Endothelial cell of umbilical vein (primary cell): Measurements from ENCODE around the gene CCDC47. TPM values are rescaled to one million over a fixed set of nuclear protein-coding genes. Genes with fewer than 3 reads are reported as not detected.

Experiments
- BruUV-seq: library from RNA; stranded (reverse); fragments of 400-500 nt; replicated peaks from 2 replicates; lab custom pipeline; 2021; lab: Mats Ljungman, UMichigan
- CTCF ChIA-PET: fragments of 300-600, 350-600 bp; sonication (Branson Sonifier 250); formaldehyde crosslinking; loops from one replicate; lab custom pipeline; 2021; ENCODE audit warnings: antibody characterized with exemption, inconsistent platforms; lab: Charles Lee
- POLR2A ChIA-PET: fragments of 300-600, 350-600 bp; sonication (Branson Sonifier 250); formaldehyde crosslinking; loops from one replicate; lab custom pipeline; 2021; ENCODE audit warnings: antibody characterized with exemption, inconsistent platforms; lab: Charles Lee
- DNase-seq: peaks from one replicate; pipeline ENCODE4 v3.0.0-alpha.2; 2011; ENCODE audit warnings: low read depth, low spot score
- FAIRE-seq: peaks from 2 replicates; lab custom pipeline; 2011; peaks lifted over from hg19 to GRCh38; lab: Jason Lieb, UNC
- H2AFZ ChIP-seq: 2 replicates; pipeline ENCODE4 v1.6.0; 2012; ENCODE audit warnings: low read depth, low read length, control low read depth, inconsistent platforms
- H3K27ac ChIP-seq: 2 replicates; pipeline ENCODE4 v1.5.1; 2011; ENCODE audit warnings: low read depth, mild to moderate bottlenecking, control low read depth, low read length, moderate library complexity; ENCODE audit not compliant: insufficient read depth
- H3K27me3 ChIP-seq, 2 experiments: 2 replicates each; pipeline versions ENCODE4 v1.6.0 to v1.6.1; 2011; ENCODE audit warnings: low read length in 2 of 2, mixed read lengths in 1 of 2; ENCODE audit not compliant: control insufficient read depth in 2 of 2, insufficient read depth in 2 of 2
- H3K36me3 ChIP-seq, 2 experiments: 2 replicates in 1 of 2; 3 replicates in 1 of 2; pipeline ENCODE4 v1.5.1; 2011; ENCODE audit warnings: low read length in 2 of 2, mild to moderate bottlenecking in 1 of 2, moderate library complexity in 1 of 2; ENCODE audit not compliant: control insufficient read depth in 2 of 2, insufficient read depth in 2 of 2; ENCODE audit errors: extremely low read depth in 1 of 2
- H3K4me1 ChIP-seq: 3 replicates; pipeline ENCODE4 v1.5.1; 2011; ENCODE audit warnings: mild to moderate bottlenecking, low read length; ENCODE audit not compliant: control insufficient read depth, insufficient read depth; ENCODE audit errors: extremely low read depth
- H3K4me2 ChIP-seq: 2 replicates; pipeline ENCODE4 v1.6.1; 2011; ENCODE audit warnings: low read length, control low read depth, mixed read lengths; ENCODE audit not compliant: insufficient read depth
- H3K4me3 ChIP-seq, 3 experiments: fragments of 200-600 bp in 1 of 3; sonication (generic), shearing (Covaris generic) in 1 of 3; replicated peaks in 1 of 3; 2 replicates each; pipeline ENCODE4 v1.5.1; 2011 to 2016; ENCODE audit warnings: control low read depth in 3 of 3, low read length in 3 of 3, mild to moderate bottlenecking in 2 of 3, inconsistent platforms in 1 of 3, low read depth in 1 of 3, moderate library complexity in 1 of 3; ENCODE audit not compliant: insufficient read depth in 1 of 3
- H3K79me2 ChIP-seq: 2 replicates; pipeline ENCODE4 v1.6.0; 2012; ENCODE audit warnings: low read length, inconsistent platforms; ENCODE audit not compliant: control insufficient read depth, insufficient read depth
- H3K9ac ChIP-seq: replicated peaks from 2 replicates; pipeline ENCODE3; 2011; ENCODE audit warnings: low read length, control low read depth; ENCODE audit not compliant: insufficient read depth; ENCODE audit errors: extremely low read depth
- H3K9me1 ChIP-seq: replicated peaks from 3 replicates; pipeline ENCODE4 v1.6.0; 2011; ENCODE audit warnings: mild to moderate bottlenecking, low read length; ENCODE audit not compliant: control insufficient read depth, insufficient read depth; ENCODE audit errors: extremely low read depth
- H3K9me3 ChIP-seq: replicated peaks from 2 replicates; pipeline ENCODE4 v1.5.1; 2012; ENCODE audit warnings: low read length, inconsistent platforms; ENCODE audit not compliant: control insufficient read depth, insufficient read depth
- H4K20me1 ChIP-seq: replicated peaks from 2 replicates; pipeline ENCODE3; 2011; ENCODE audit warnings: mild to moderate bottlenecking, low read length; ENCODE audit not compliant: control insufficient read depth, insufficient read depth; ENCODE audit errors: extremely low read depth
- CTCF ChIP-seq, 2 donors: IDR thresholded peaks; 1 replicate in 1 of 2; 2 replicates in 1 of 2; pipeline ENCODE4 v1.5.1; 2011; ENCODE audit warnings: low read length in 2 of 2, mild to moderate bottlenecking in 2 of 2, moderate library complexity in 2 of 2, control low read depth in 1 of 2, inconsistent platforms in 1 of 2, low read depth in 1 of 2; ENCODE audit not compliant: insufficient read depth in 1 of 2; ENCODE audit errors: extremely low read depth in 1 of 2
- EZH2 ChIP-seq: IDR thresholded peaks from 2 replicates; pipeline ENCODE4 v1.6.1; 2012; ENCODE audit warnings: borderline replicate concordance, low read depth, mild to moderate bottlenecking, moderate library complexity, low read length, inconsistent platforms; ENCODE audit not compliant: severe bottlenecking
- FOS ChIP-seq: IDR thresholded peaks from 2 replicates; pipeline ENCODE4 v1.6.1; 2011; ENCODE audit warnings: mild to moderate bottlenecking, low read length, moderate library complexity, borderline replicate concordance; ENCODE audit not compliant: insufficient read depth
- GATA2 ChIP-seq: IDR thresholded peaks from 2 replicates; pipeline ENCODE4 v1.7.0; 2011; ENCODE audit warnings: low read depth, mild to moderate bottlenecking, moderate library complexity, mixed read lengths, low read length; ENCODE audit not compliant: insufficient read length, insufficient read depth
- JUN ChIP-seq: IDR thresholded peaks from 2 replicates; pipeline ENCODE4 v1.6.1; 2011; ENCODE audit warnings: borderline replicate concordance, low read depth; ENCODE audit not compliant: insufficient read length, insufficient read depth
- MAX ChIP-seq: IDR thresholded peaks from 2 replicates; pipeline ENCODE4 v1.6.1; 2011; ENCODE audit not compliant: insufficient read depth, insufficient read length
- MYC ChIP-seq: IDR thresholded peaks from one replicate; pipeline ENCODE4 v1.6.1; 2011; ENCODE audit warnings: mild to moderate bottlenecking, low read depth, low read length
- POLR2A ChIP-seq: IDR thresholded peaks from 2 replicates; pipeline ENCODE4 v1.6.1; 2012; ENCODE audit warnings: low read depth, mild to moderate bottlenecking, control low read depth, low read length
- POLR2AphosphoS5 ChIP-seq: IDR thresholded peaks from 2 replicates; pipeline ENCODE4 v1.6.1; 2012; ENCODE audit warnings: low read depth, mild to moderate bottlenecking, control low read depth, low read length, moderate library complexity; ENCODE audit not compliant: insufficient read depth
- dilution Hi-C: fragments of 300-500 bp; cut with MboI; formaldehyde crosslinking; loops from one replicate; pipeline ENCODE4 v1.15.0; 2019; ENCODE audit warnings: low sequenced_read_pairs; ENCODE audit not compliant: extremely low pct_ligation_motif_present
- intact Hi-C: fragments of 100-400 bp; cut with micrococcal nuclease; formaldehyde crosslinking; loops from one replicate; pipeline ENCODE4 v1.10.0; 2022
- polyA plus RNA-seq, 4 experiments: library from polyadenylated mRNA; depleted of rRNA in 3 of 4; stranded (reverse) in 3 of 4; unstranded in 1 of 4; fragments of >200 nt; gene quantifications; 2 replicates each; pipeline versions ENCODE4 v1.2.1 to v1.2.3, GENCODE V29; 2011 to 2012; ENCODE audit warnings: missing spikeins in 1 of 4
- total RNA-seq: library from RNA; stranded (reverse); gene quantifications from 2 replicates; pipeline ENCODE4 v1.2.3, GENCODE V29; 2021

The CCDC47 gene
- total and polyA plus RNA-seq, 2 donors (not counting 3 experiments of a cell fraction or from before 2014, with no cell fraction given) = 21.7 to 76.5 TPM

GRCh38 chr17:63817736-63818385, 44.5 kb upstream of the CCDC47 start:
- Histone ChIP-seq H2AFZ (no peak overlapping the region), H3K79me2 (peaks cover 7% of the 10 kb centered on the region), H3K27ac (no peak overlapping the region), H3K4me2 (no peak overlapping the region), H3K4me3 (no peak overlapping the region), H4K20me1 (no peaks in the 10 kb centered on the region), H3K4me1 (no peaks in the 10 kb centered on the region), H3K9ac (no peak overlapping the region), H3K27me3 (no peaks in the 10 kb centered on the region), H3K9me1 (no peaks in the 10 kb centered on the region), H3K36me3 (peaks cover 65 to 71% of the 10 kb centered on the region in 2 experiments), H3K9me3 (no peaks in the 10 kb centered on the region)
- CTCF ChIA-PET = no interaction called here
- BruUV-seq = no TSS peak
- DNase-seq = no peak
- TF ChIP-seq MYC = no peak
- no peak for TF ChIP-seq JUN
- no peak for TF ChIP-seq CTCF (IDR thresholded peaks at IDR 0.05; ENCODE audit: extremely low read depth in 1 of 2, insufficient read depth in 1 of 2, low read depth in 1 of 2, low read length in 2 of 2)
- no peak for TF ChIP-seq EZH2
- no peak for TF ChIP-seq POLR2AphosphoS5
- TF ChIP-seq GATA2 = no peak
- no peak for TF ChIP-seq FOS
- no peak for TF ChIP-seq POLR2A
- TF ChIP-seq MAX = no peak
- intact Hi-C loops = no loop called here
- FAIRE-seq = no peak
- POLR2A ChIA-PET = no interaction called here
- dilution Hi-C loops = no loop called here
